ENCODE data around the gene NR6A1.

NR6A1 gene

GRCh38 chr9:124595743-124596142 is 175.4 kb downstream of the NR6A1 start:
- H3F3A ChIP-seq (ENCODE audit: low read depth) = no peaks in the 10 kb centered on the region
- H2AFZ ChIP-seq (ENCODE audit: low read length) = no peak overlapping the region
- no peaks in the 10 kb centered on the region for H3K79me2 ChIP-seq (ENCODE audit: insufficient read depth, low read length)
- no peak overlapping the region for H3K4me2 ChIP-seq (ENCODE audit: low read depth, low read length, poor library complexity, severe bottlenecking)
- H3K9me3 ChIP-seq (ENCODE audit: insufficient read depth, low read depth, low read length) = no peaks in the 10 kb centered on the region
- no peak overlapping the region for H3K4me3 ChIP-seq (ENCODE audit: low read length, poor library complexity, severe bottlenecking)
- TF ChIP-seq EZH2phosphoT487 (IDR thresholded peaks at IDR 0.05; ENCODE audit: borderline replicate concordance) = no peak
- TF ChIP-seq, protein P1, sequence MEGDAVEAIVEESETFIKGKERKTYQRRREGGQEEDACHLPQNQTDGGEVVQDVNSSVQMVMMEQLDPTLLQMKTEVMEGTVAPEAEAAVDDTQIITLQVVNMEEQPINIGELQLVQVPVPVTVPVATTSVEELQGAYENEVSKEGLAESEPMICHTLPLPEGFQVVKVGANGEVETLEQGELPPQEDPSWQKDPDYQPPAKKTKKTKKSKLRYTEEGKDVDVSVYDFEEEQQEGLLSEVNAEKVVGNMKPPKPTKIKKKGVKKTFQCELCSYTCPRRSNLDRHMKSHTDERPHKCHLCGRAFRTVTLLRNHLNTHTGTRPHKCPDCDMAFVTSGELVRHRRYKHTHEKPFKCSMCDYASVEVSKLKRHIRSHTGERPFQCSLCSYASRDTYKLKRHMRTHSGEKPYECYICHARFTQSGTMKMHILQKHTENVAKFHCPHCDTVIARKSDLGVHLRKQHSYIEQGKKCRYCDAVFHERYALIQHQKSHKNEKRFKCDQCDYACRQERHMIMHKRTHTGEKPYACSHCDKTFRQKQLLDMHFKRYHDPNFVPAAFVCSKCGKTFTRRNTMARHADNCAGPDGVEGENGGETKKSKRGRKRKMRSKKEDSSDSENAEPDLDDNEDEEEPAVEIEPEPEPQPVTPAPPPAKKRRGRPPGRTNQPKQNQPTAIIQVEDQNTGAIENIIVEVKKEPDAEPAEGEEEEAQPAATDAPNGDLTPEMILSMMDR (conservative IDR thresholded peaks at IDR 0.05; ENCODE audit: low read length) = no peak
- no peaks in the 10 kb centered on the region for H3K36me3 ChIP-seq (ENCODE audit: insufficient read depth, low read length)
- no peaks in the 10 kb centered on the region for H3K9me2 ChIP-seq (replicated peaks; ENCODE audit: low read depth, low read length)
- peaks cover 25% of the 10 kb centered on the region for H3K4me1 ChIP-seq (ENCODE audit: insufficient read depth, low read length, poor library complexity, severe bottlenecking)
- H4K20me1 ChIP-seq (ENCODE audit: insufficient read depth, low read length, poor library complexity, severe bottlenecking) = no peaks in the 10 kb centered on the region
- H3K9ac ChIP-seq (ENCODE audit: low read depth, low read length, poor library complexity, severe bottlenecking) = no peak overlapping the region
- no peaks in the 10 kb centered on the region for H3K27me3 ChIP-seq (ENCODE audit: insufficient read depth, low read length, poor library complexity, severe bottlenecking)

DNA sequence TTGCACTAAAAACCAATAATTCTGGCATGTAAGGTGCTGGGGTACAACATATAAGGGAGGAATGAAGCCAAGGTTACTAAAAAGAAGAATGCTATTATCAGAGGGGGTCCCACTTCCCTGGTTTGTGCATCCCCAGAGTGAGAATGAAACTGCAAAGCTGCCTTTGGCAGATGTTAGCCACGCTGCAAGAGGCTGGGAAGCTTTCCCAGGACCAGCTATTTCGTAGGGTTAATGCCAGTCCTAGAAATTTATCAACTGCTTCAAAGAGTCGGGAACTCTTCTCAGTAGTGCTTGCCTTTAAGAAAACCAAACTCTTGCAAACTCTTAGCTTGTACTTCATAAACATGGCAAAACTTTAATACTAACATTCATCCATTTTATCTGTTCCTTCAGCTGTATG is 176.4 kb downstream of the NR6A1 start:
- no peak overlapping the region for H3K9ac ChIP-seq (ENCODE audit: low read depth, low read length, poor library complexity, severe bottlenecking)
- TF ChIP-seq, protein P1 (conservative IDR thresholded peaks at IDR 0.05; ENCODE audit: low read length) = no peak
- no peak for TF ChIP-seq EZH2phosphoT487 (IDR thresholded peaks at IDR 0.05; ENCODE audit: borderline replicate concordance)
- no peak overlapping the region for H2AFZ ChIP-seq (ENCODE audit: low read length)
- no peak overlapping the region for H3K4me3 ChIP-seq (ENCODE audit: low read length, poor library complexity, severe bottlenecking)
- no peaks in the 10 kb centered on the region for H3F3A ChIP-seq (ENCODE audit: low read depth)
- no peak overlapping the region for H3K4me2 ChIP-seq (ENCODE audit: low read depth, low read length, poor library complexity, severe bottlenecking)
- no peaks in the 10 kb centered on the region for H3K79me2 ChIP-seq (ENCODE audit: insufficient read depth, low read length)
- H3K4me1 ChIP-seq (ENCODE audit: insufficient read depth, low read length, poor library complexity, severe bottlenecking) = peaks cover 29% of the 10 kb centered on the region
- no peaks in the 10 kb centered on the region for H4K20me1 ChIP-seq (ENCODE audit: insufficient read depth, low read length, poor library complexity, severe bottlenecking)
- H3K36me3 ChIP-seq (ENCODE audit: insufficient read depth, low read length) = no peaks in the 10 kb centered on the region
- no peaks in the 10 kb centered on the region for H3K9me2 ChIP-seq (replicated peaks; ENCODE audit: low read depth, low read length)
- H3K9me3 ChIP-seq (ENCODE audit: insufficient read depth, low read depth, low read length) = no peaks in the 10 kb centered on the region
- no peaks in the 10 kb centered on the region for H3K27me3 ChIP-seq (ENCODE audit: insufficient read depth, low read length, poor library complexity, severe bottlenecking)

GRCh38 chr9:124594225-124594624 is 176.9 kb downstream of the NR6A1 start:
- TF ChIP-seq, protein P1 (conservative IDR thresholded peaks at IDR 0.05; ENCODE audit: low read length) = no peak
- TF ChIP-seq EZH2phosphoT487 (IDR thresholded peaks at IDR 0.05; ENCODE audit: borderline replicate concordance) = no peak
- H3F3A ChIP-seq (ENCODE audit: low read depth) = no peaks in the 10 kb centered on the region
- H3K9me2 ChIP-seq (replicated peaks; ENCODE audit: low read depth, low read length) = no peaks in the 10 kb centered on the region
- peaks cover 29% of the 10 kb centered on the region for H3K4me1 ChIP-seq (ENCODE audit: insufficient read depth, low read length, poor library complexity, severe bottlenecking)
- H3K4me3 ChIP-seq (ENCODE audit: low read length, poor library complexity, severe bottlenecking) = no peak overlapping the region
- no peaks in the 10 kb centered on the region for H3K9me3 ChIP-seq (ENCODE audit: insufficient read depth, low read depth, low read length)
- no peaks in the 10 kb centered on the region for H4K20me1 ChIP-seq (ENCODE audit: insufficient read depth, low read length, poor library complexity, severe bottlenecking)
- H3K79me2 ChIP-seq (ENCODE audit: insufficient read depth, low read length) = no peaks in the 10 kb centered on the region
- H3K9ac ChIP-seq (ENCODE audit: low read depth, low read length, poor library complexity, severe bottlenecking) = no peak overlapping the region
- H3K4me2 ChIP-seq (ENCODE audit: low read depth, low read length, poor library complexity, severe bottlenecking) = no peak overlapping the region
- H3K36me3 ChIP-seq (ENCODE audit: insufficient read depth, low read length) = no peaks in the 10 kb centered on the region
- H3K27me3 ChIP-seq (ENCODE audit: insufficient read depth, low read length, poor library complexity, severe bottlenecking) = no peaks in the 10 kb centered on the region
- no peak overlapping the region for H2AFZ ChIP-seq (ENCODE audit: low read length)

All from Loucy (cell line).